DMS114 treated with DMSO at 0.1 percent for 48 hours (cell line): ENCODE measurements around the gene EXOC6B.
A peak's percentile ranks its signal among the peaks of the same experiment; 100 is the strongest.

ENCODE experiments used
- DNase-seq: peaks from one replicate; lab custom pipeline; 2025; ENCODE audit not compliant: unreplicated experiment; lab: John Stamatoyannopoulos, UW

EXOC6B gene

DNA sequence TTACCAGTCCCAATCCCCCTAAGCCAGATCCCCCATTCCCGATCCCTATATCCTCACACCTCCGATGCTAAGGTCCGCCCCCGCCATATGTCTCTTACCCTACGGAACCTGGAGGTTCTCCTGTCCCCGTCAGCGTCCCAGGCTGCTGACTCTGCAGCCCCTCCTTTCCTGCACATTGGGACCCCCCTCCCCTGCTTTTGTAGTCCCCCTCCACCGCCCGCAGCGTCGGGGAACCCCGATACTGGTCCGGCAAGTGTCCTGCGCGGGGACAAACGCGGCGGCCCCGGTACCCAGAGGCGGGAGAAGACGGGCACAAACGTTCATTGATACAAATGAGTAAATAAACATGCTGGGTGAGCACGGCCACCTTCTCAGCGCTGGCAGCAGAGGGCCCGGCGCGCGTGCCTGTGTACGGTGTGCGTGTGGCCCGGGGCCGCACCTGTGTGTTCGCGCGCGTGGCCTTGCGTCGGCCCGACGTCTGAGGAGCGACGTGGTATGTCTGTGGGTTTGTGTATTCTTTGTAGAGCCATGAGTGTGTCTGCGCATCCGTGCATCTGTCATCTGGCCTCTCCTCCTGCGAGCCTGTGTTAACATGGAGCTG, 676.2 kb downstream of the EXOC6B start:
- no peak for DNase-seq

DNA sequence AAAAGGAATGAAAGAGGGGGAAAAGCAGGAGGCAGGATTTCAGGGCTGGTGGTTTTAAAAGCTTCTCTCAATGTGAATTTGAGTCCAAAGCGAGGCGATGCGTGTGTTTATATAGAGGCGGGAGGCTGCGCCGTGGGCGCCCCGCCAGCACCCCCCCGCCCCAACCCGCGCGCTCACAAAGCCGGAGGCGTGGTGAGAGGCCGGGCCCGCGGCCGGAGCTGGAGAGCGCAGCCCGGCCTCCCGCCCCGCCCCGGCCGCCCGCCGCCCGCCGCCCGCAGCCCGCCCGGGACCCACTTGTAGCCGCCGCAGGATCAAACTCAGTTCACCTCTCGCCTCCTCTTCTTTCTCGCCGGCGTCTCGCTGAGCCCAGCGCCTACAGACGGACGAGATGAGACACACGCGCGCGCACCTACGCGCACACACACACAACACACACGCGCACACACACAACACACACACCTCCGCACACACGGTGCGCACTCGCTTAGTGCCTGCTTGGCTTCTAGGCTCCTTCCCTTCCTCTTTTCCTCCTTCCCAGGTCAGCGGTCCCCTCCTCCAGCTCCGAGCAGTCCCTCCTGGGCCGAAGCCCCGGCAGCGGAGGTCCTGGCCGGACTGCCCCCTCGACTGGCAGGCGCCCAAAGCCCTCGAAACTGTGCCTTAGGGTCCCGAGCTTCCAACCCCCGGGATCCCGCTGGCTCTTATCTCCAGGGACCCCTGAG, 676.8 kb downstream of the EXOC6B start:
- DNase-seq, result peak; percentile 19

DNA sequence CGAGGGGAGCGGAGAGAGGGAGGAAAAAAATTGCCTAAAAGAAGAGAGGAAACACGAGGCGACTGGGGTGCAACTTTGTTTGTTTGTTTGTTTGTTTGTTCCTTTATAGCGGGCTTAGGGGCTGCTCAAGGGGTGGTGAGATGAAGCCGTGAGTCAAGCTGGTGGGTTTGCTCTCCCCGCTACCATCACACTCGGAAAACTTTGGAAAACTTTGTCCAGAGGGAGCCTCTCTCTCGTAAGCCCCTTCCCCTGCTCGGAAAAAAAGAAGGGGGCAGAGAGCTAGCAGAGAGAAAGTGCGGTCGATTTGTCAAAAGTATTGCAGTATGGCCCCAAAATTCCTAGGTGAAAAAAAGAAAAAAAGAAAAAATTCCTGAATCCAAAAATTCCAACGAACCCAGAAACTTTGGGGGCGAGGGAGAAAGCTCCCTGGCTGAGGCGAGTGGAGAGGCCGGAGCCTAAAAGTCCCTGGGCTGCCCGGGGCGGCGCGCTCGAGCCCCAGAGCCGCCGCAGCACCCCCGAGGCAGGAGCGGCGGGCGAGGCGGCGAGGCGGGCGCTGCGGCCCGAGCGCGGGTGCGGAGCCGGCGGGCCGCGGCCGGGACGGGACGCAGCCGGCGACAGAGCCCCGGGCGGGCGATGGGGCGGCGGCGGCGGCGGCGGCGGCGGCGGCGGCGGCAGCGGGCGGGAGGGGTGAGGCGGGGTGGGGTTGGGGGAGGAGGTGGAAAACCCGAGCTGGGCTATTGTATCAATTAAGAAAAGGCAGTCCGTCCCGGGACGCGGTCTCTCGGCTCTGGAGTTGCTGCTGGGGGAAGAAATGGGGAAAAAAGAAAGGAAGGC, 677.6 kb downstream of the EXOC6B start:
- DNase-seq, result no peak

DNA sequence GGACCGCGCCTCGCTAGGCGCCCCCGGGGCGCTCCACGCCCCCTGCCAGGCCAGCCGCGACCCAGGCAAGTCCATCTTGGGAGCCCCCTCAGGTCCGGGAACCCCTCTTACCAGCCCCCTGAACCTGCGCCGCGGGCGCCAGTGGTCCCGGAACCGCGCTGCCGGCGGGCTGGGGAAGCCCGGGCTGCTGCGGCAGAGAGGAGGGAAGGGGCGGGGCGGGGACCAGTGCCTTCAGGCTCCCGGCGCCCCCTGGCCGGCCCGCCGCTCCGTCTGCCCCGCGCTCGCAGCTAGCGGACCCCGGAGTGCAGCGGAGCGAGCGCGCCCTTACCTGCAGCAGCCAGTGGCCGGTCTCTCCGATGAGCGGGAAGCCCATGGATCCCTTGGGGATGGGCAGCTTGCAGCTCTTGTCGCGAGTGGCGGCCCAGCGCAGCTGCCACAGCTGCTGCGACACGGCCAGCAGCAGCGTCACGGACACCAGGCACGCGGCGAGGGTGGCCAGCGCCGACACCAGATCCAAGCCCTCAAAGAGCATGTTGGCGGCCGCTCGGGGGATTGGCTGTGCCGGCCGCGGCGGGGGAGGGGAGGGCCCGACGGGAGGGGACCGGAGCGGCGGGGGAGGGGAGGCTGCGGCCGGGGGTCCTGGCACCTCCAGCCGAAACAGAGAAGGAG, 678.4 kb downstream of the EXOC6B start, which contains the start of gene CYP26B1:
TSS of gene CYP26B1 (minus strand) at position 560 of the 669 bp plus-strand sequence. CDS start at position 532, 28 bp downstream.
- DNase-seq, result no peak

DNA sequence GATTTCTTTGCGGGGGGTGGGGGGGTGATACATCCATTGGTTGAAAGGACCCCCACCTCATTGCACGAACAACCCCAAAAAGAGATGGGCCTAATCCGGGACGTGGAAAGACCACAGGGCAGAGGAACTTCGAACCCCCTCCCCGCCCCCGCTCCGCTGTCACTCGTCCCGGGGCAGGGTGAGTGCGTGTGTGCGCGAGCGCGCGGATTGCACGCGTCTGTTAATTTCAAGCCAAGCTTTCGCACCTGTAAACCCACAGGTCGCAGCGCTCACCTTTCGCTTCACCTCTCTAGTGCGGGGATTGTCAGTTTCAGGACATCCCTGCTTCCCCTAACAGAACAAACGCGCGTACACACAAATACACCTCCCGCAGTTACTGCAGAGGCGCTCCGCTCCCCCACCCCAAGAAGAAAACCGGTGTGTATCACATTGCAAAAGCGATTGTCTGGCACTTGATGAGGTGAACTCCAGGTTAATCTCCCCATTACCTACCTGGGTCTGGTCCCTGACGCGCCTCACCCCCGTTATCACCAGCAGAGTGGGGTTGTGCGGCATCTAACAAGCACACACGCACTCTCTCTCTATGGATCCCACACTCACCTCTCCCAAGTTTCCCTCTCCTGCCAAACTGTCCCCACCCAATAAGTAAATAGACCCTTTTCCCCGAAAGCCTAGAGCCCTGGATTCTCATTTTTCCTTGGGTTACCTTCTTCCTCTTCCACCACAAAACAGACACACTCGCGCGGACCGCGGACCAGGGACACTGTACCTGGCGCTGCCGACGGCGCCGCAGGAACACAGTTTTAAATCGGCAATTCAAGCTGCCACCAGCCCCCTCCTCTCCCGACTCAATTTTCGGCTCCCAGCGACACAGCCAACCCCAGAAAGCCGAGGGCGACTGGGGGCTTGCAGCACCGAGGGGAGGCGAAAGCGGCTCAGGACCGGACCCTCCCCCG, 679.2 kb downstream of the EXOC6B start:
- no peak for DNase-seq

DNA sequence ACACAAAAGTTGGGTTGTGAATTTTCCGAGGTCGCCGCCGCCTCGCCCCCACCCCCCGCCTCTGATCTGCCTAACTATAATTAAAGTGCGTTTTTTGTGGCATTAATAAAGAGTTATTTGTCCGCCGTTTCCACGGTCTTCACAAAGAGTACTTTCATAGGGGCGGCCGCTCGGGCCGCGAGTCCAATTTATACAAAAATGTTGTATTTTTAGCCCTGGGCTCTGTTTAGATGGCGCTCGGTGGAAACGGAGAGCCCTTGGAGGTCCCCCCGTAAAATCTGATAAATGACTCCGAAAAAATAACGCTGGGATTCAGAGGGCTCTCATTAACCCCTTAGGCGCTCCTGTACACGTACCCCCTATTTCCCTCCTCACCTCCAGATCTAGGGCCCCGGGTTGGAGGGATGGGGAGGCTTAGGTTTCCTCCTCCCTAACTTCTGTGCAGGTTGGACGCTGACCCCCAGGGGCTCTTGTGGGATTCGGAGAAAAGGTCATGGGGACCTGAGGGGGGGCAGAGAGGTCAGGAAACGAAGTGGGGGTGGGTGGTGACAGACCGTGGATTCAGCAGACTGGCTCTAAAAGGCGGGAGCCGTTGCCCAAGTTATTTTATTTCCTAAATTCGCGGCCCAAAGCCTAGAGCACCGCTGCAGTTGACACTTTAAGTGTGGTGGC, 680.0 kb downstream of the EXOC6B start:
- no peak for DNase-seq

DNA sequence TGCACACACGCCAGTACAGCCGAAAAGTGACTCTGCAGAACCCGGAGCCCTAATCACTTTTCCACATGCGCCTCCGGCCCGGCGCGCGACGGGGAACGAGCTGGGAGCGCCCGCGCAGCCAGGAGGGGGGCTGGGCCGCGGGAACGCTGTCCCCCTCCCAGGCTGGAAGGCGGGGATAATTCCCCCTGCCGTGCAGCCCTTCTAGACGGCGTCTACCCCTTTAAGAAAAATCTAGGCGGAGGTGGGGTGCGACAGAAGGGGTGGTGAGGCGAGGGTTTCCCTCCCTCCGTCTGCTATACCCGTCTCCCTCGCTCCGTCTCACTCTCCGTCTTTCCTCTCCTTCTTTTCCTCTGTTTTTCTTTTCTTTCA, 680.6 kb downstream of the EXOC6B start:
- no peak for DNase-seq

DNA sequence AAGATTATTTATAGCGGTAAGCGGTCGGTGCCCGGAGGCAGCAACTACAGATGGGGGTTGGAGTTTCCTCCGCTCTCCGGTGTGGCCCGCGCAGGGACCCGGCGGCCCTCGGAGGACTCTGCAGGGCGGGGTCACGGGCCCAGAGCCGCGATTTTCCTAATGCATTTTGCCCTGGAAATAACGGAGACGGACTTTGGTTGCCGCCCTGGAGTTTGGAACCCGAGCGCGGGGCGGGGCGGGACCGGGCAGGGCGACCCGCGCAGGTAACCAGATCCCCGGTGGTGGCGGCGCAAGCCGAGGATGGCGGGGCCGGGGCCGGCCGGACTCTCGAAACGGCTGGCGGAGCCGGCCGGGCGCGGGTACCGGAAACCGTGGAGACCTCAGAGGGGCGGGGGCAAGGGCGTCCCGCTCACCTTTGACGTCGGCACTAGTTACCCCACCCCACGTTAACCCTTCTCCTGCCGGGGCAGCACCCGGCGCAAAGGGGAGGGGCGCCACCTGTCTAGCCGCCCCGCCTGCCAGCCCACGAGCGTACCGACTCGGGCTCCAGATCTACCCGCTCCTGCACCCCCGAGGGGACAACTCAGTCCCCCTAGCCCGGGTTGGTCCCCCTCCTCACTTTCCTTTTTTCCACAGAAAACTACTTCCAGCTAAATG, 681.1 kb downstream of the EXOC6B start:
- no peak for DNase-seq

DNA sequence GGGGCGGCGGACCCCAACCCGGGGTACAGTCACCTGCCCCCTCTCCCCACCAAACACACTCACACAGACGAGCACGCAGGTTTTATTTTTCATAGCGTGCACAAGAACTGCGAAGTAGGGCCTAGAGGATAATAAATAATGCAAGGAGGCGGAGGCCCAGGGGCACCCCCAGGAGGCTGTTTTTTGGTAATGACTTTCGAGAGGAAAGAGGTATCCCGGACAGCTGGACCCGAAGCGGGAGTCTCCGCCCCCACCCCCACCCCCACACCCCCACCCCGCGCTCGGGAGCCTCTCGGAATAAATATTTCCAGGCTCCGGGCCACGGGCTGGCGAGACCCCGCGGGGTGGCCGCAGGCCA, 681.6 kb downstream of the EXOC6B start:
- no peak for DNase-seq

GRCh38 chr2:72143441-72144273, 682.2 kb downstream of the EXOC6B start:
- no peak for DNase-seq

GRCh38 chr2:72142570-72143440, 683.0 kb downstream of the EXOC6B start:
- DNase-seq, result no peak

- DNase-seq, result no peak
Observed at GRCh38 chr2:72141881-72142451, 683.9 kb downstream of the EXOC6B start.

DNA sequence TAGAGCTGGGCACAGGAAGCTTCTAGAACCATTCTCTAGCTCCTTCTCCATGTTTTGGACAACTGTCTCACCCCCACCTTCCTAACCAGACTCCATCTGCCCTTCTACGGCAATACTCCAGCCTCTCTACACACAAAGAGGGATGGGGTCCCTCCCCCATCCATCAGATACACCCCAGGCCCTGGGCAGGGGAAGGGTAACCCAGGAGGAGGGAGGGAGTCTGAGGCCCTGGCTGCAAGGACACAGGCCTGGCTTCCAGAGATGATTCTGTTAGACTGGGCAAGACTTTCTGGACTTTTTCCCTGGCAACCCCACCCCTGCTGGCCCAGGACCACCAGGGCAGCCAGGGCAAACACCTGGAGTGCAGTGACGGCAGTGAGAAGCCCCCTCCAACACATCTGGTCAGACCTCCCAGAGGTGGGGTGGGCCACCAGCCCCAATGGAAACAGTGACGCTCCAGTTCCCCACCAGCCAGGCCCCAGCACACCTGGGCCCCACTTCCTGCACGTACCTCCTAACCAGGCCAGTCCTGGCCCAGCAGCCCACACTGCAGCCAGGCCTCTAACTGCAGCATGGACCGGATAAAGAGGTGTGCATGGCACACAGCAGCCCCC, 684.7 kb downstream of the EXOC6B start:
- no peak for DNase-seq

DNA sequence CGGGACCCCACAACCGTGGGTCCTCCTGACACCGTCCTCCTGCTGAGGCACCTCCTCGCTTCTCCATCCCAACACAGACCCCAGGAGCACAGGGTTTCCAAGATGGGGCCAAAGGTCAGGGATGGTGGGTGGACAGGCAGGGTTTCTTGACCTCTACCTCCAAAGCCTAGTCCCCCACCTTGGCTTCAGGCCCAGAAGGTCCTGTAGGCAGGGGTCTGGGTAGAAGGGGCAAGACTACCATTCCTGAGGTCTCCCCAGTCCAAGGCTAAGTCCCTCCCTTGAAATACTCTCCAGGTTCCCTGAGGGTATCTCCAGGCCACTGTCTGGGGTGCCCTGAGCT, 685.2 kb downstream of the EXOC6B start:
- no peak for DNase-seq

DNA sequence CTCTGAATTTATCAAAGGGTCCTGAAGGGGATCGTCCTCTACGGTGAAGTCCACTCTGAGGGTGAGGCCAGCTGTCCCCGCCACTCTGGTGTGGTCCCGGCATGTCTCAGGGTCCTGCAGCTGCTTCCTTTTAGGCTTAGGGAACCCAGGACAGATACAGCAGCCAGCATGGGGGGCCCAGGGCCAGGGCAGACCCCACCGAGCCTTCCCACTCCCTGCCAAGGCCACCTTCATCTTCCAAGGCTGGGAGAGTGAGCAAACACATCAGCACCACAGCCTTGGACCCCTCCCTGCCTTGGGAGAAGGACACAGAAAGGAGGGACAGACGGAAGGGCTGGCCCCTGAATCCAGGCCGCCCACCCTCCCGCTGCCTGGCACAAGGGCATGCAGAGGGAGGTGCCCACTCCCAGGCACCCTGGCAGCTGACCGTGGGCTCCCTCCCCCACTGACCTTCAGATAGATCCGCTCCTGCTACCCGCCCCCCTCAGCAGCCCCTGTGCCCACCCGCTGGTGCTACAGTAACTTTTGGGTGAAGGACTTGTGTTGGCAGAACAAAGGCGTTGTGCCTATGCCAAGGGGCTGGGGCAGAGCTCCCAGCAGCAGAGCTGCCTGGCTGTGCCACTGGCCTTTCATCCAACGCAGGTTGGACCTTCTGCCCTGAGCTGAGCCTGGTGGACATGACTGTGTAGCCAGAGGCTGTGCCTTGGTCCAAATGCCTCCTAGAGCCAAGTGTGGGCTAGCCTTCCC, 685.8 kb downstream of the EXOC6B start:
- DNase-seq, result no peak

- DNase-seq, result no peak
Observed at GRCh38 chr2:72139471-72139873, 686.4 kb downstream of the EXOC6B start.
